NCI-H2029 (cell line): ENCODE data around the gene PSMB8.

ENCODE experiments used
- DNase-seq: peaks from one replicate; lab custom pipeline; 2025; lab: John Stamatoyannopoulos, UW

The PSMB8 gene

GRCh38 chr6:32855467-32856174 lies 11.8 kb upstream of the PSMB8 start:
- no peak for DNase-seq

- peak; percentile 18 for DNase-seq
These were observed 10.7 kb upstream of the PSMB8 start for GRCh38 chr6:32854376-32855178.

GRCh38 chr6:32853541-32854375 lies 9.9 kb upstream of the PSMB8 start, which contains the start of the genes PSMB9 and TAP1:
Gene PSMB9 (plus strand): TSS chr6:32854192. CDS start chr6:32854230, 38 bp downstream.
Gene TAP1 (minus strand): TSS chr6:32853704. CDS start chr6:32853636, 68 bp downstream.
- peak; percentile 83 for DNase-seq

GRCh38 chr6:32852844-32853540 lies 9.1 kb upstream of the PSMB8 start:
- peak; percentile 20 for DNase-seq

- no peak for DNase-seq
These were observed 8.4 kb upstream of the PSMB8 start for GRCh38 chr6:32852018-32852843.

- no peak for DNase-seq
These were observed 7.2 kb upstream of the PSMB8 start for GRCh38 chr6:32851025-32851424.

- no peak for DNase-seq
These were observed 5.3 kb upstream of the PSMB8 start for GRCh38 chr6:32849126-32849525.

GRCh38 chr6:32847795-32848194 lies 3.9 kb upstream of the PSMB8 start:
- DNase-seq: no peak

GRCh38 chr6:32847004-32847403 lies 3.2 kb upstream of the PSMB8 start:
- DNase-seq: no peak

- DNase-seq: no peak
These were observed 1.6 kb upstream of the PSMB8 start for GRCh38 chr6:32845384-32845884.

GRCh38 chr6:32844839-32845383 lies 1.1 kb upstream of the PSMB8 start:
- DNase-seq: no peak

GRCh38 chr6:32843331-32843978 lies 392 bp downstream of the PSMB8 start:
- no peak for DNase-seq

- DNase-seq: no peak
These were observed 1.2 kb downstream of the PSMB8 start for GRCh38 chr6:32842690-32843089.

GRCh38 chr6:32842021-32842650 lies 1.7 kb downstream of the PSMB8 start:
- DNase-seq: no peak

GRCh38 chr6:32840604-32841246 lies 3.1 kb downstream of the PSMB8 start:
- DNase-seq: no peak

GRCh38 chr6:32839356-32839755 lies 4.5 kb downstream of the PSMB8 start:
- DNase-seq: no peak

- DNase-seq: peak; percentile 86
These were observed 5.5 kb downstream of the PSMB8 start, which contains the start of gene TAP2 for GRCh38 chr6:32838114-32838958. Gene TAP2 (minus strand): TSS chr6:32838739. CDS start chr6:32838233, 506 bp downstream.

GRCh38 chr6:32837651-32838113 lies 6.2 kb downstream of the PSMB8 start:
- no peak for DNase-seq
